Cardiac fibroblast (primary cell): ENCODE measurements around the gene ZNF236.
"Not testable (repeated sequence)": the region's sequence is repeated elsewhere in the genome, so short reads cannot be mapped to it uniquely, and the experiment has no call there.

ENCODE experiments used
- DNase-seq, 2 donors: peaks; one replicate each; pipeline versions ENCODE4 v3.0.0 to v3.0.0-alpha.2; 2010; ENCODE audit warnings: low read depth in 2 of 2
- H3K4me3 ChIP-seq, 2 donors: replicated peaks in 1 of 2; 1 replicate in 1 of 2; 2 replicates in 1 of 2; pipeline ENCODE4 v1.5.1; 2011; ENCODE audit warnings: low read depth in 2 of 2, low read length in 2 of 2, mild to moderate bottlenecking in 2 of 2, moderate library complexity in 1 of 2
- CTCF ChIP-seq: IDR thresholded peaks from one replicate; pipeline ENCODE4 v1.5.1; 2011; ENCODE audit warnings: low read depth, mild to moderate bottlenecking, low read length, inconsistent platforms

The ZNF236 gene

DNA sequence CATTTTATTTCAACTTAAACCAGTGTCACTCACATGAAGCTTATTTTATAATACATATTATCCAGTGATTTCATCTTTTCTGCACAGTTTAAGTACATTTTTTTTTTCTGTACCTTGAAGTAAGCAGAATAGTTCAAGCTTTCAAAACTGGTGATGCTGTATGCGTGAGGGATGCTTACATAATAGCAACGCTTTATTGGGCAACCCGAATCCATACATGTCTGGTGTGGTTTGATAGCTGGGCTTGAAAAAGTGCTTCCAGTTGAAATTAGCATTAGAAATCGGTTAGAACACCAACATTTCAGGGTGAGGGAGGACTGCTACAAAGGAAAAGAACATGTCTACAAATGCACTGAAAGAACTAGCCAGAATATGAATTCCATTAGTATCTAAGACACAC lies 192.8 kb downstream of the ZNF236 start:
- H3K4me3 ChIP-seq, result no peak overlapping the region
- TF ChIP-seq CTCF, result no peak
- DNase-seq, result no peak

- no peak overlapping the region for H3K4me3 ChIP-seq
- TF ChIP-seq CTCF, result no peak
- DNase-seq, result no peak
These were observed 193.7 kb downstream of the ZNF236 start for GRCh38 chr18:77015771-77016710.

GRCh38 chr18:77016936-77017335 lies 194.6 kb downstream of the ZNF236 start:
- no peak overlapping the region for H3K4me3 ChIP-seq
- TF ChIP-seq CTCF, result no peak

DNA sequence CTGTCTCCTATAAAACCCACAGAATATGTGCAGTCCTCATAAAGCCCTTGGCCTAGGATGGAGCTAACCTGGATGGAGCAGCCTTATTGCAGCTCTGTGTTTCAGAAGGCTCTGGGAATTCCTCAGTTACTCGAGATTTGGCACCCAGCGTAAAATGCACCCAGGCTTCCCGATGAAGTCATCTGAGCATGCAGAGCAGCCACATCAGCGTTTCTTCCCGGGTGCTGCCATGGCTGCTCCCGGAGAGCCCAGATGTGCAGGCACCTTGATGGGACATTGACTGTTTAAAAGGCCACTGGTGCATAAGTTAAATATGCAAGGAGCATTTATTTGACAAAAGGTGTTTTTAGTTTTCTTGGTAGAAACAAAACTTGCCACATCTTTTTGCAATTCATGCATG lies 195.0 kb downstream of the ZNF236 start:
- H3K4me3 ChIP-seq, result no peak overlapping the region
- TF ChIP-seq CTCF, result no peak
- DNase-seq, result no peak

More at GRCh38 chr18:77016936-77017335, 194.6 kb downstream of the ZNF236 start:
- DNase-seq, result no peak

GRCh38 chr18:77018650-77019049 lies 196.3 kb downstream of the ZNF236 start:
- not testable (repeated sequence) for DNase-seq

GRCh38 chr18:77019641-77020040 lies 197.3 kb downstream of the ZNF236 start:
- DNase-seq, result no peak
- no peak for TF ChIP-seq CTCF
- H3K4me3 ChIP-seq, result no peak overlapping the region

More at GRCh38 chr18:77018650-77019049, 196.3 kb downstream of the ZNF236 start:
- H3K4me3 ChIP-seq, result not testable (repeated sequence)
